MCF 10A (cell line): Measurements from ENCODE around the gene MYO15B. TPM values are rescaled to one million over a fixed set of nuclear protein-coding genes. Genes with fewer than 3 reads are reported as not detected.

ENCODE experiments used
- BruUV-seq: library from RNA; stranded (reverse); fragments of 400-500 nt; replicated peaks from 2 replicates; lab custom pipeline; 2021; lab: Mats Ljungman, UMichigan
- CTCF ChIA-PET: fragments of 300-600 bp; sonication (Branson Sonifier 250); formaldehyde crosslinking; extraction: SDS; loops from one replicate; lab custom pipeline; 2021; ENCODE audit warnings: antibody characterized with exemption, inconsistent platforms; lab: Yijun Ruan, JAX
- POLR2A ChIA-PET: fragments of 300-600, 350-650 bp; sonication (Branson Sonifier 250); formaldehyde crosslinking; extraction: SDS; loops from one replicate; lab custom pipeline; 2020; ENCODE audit warnings: antibody characterized with exemption, inconsistent platforms; lab: Yijun Ruan, JAX
- DNase-seq: peaks from one replicate; pipeline ENCODE4 v3.0.0-alpha.2; 2018; ENCODE audit not compliant: unreplicated experiment
- H3K27ac Mint-ChIP-seq: one replicate; pipeline ENCODE4 v1.8.0; 2022; ENCODE audit warnings: mild to moderate bottlenecking, low read depth, mixed read lengths; ENCODE audit not compliant: unreplicated experiment
- H3K27me3 Mint-ChIP-seq: one replicate; pipeline ENCODE4 v1.8.0; 2022; ENCODE audit warnings: mixed read lengths; ENCODE audit not compliant: insufficient read depth, unreplicated experiment
- H3K36me3 Mint-ChIP-seq: one replicate; pipeline ENCODE4 v1.8.0; 2022; ENCODE audit warnings: mild to moderate bottlenecking, moderate library complexity, mixed read lengths; ENCODE audit not compliant: insufficient read depth, unreplicated experiment
- H3K4me1 Mint-ChIP-seq: one replicate; pipeline ENCODE4 v1.8.0; 2022; ENCODE audit warnings: mixed read lengths; ENCODE audit not compliant: insufficient read depth, unreplicated experiment
- H3K4me3 Mint-ChIP-seq: one replicate; pipeline ENCODE4 v1.8.0; 2022; ENCODE audit warnings: mild to moderate bottlenecking, moderate library complexity, mixed read lengths; ENCODE audit not compliant: unreplicated experiment
- H3K9me3 Mint-ChIP-seq: one replicate; pipeline ENCODE4 v1.8.0; 2022; ENCODE audit warnings: mixed read lengths; ENCODE audit not compliant: unreplicated experiment
- CTCF ChIP-seq: fragments of 200-600 bp; IDR thresholded peaks from one replicate; pipeline ENCODE4 v1.8.0; 2022; ENCODE audit warnings: antibody characterized with exemption, mild to moderate bottlenecking; ENCODE audit not compliant: unreplicated experiment
- intact Hi-C: fragments of 100-400 bp; cut with micrococcal nuclease; formaldehyde crosslinking; loops from 2 replicates; pipeline ENCODE4 v1.14.1; 2022
- total RNA-seq: library from RNA; stranded (reverse); gene quantifications from 2 replicates; pipeline ENCODE4 v1.2.3, GENCODE V29; 2022

MYO15B gene
- total RNA-seq, 1 experiment from 2014 or later, result 10.9 TPM

GRCh38 chr17:75551266-75551665 lies 36.3 kb upstream of the MYO15B start:
- H3K4me1 Mint-ChIP-seq, result no peaks in the 10 kb centered on the region
- no peaks in the 10 kb centered on the region for H3K27me3 Mint-ChIP-seq
- peaks cover 4% of the 10 kb centered on the region for H3K36me3 Mint-ChIP-seq
- POLR2A ChIA-PET, result interaction anchor here (1.7 kb wide), 1 partner anchor 19 kb away, joined by 5 read pairs; no protein-coding TSS in a partner anchor
- no peak overlapping the region for H3K4me3 Mint-ChIP-seq
- TF ChIP-seq CTCF, result no peak
- BruUV-seq, result no TSS peak
- no peak overlapping the region for H3K27ac Mint-ChIP-seq
- no peak for DNase-seq
- CTCF ChIA-PET, result interaction anchor here (0.6 to 1.0 kb wide), 5 partner anchors 26 to 462 kb away, joined by 3 to 4 read pairs (median 3); partner anchors contain the start of gene SMIM5
- intact Hi-C loops, result no loop called here
- no peaks in the 10 kb centered on the region for H3K9me3 Mint-ChIP-seq

DNA sequence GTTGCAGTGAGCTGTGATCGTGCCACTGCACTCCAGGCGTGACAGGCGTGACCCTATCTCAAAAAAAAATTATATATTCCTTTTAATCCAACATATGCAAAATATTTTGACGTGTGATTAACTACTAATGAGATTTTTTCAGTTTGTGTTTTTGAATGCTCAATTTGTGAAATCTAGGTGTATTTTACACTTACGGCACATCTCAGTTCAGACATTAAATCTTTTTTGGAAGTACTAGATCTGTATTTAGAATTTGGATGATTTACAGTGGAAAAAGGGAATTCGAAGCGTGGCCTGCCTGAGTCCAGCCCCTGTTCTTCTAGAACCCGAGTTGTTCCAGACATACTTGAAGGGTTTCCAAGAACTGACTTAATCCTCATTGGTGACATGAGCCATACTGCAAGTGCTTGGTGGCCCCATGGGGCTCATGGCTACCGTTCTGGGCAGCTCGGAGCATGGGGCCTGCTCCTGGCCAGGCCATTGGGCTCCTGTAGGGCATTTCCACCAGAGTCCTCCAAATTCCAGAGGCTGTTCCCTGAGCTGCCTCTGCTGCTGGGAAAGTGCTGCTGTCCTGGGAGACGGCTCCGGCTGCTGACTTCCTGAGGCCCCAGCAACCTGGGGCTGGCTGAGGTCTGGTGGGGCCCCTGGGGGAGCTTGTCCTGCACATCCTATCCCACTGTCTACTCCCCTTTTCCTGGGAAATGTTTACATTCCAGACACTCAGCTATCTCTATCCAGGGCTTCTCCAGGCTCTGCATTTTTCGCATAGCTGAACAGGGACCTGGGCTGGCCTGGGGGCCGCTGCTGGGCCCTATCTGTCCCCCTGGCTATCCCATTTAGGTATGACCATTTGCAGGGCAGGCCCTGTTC lies 34.9 kb upstream of the MYO15B start:
- no peaks in the 10 kb centered on the region for H3K27me3 Mint-ChIP-seq
- no peaks in the 10 kb centered on the region for H3K4me1 Mint-ChIP-seq
- peaks cover 4% of the 10 kb centered on the region for H3K36me3 Mint-ChIP-seq
- intact Hi-C loops, result no loop called here
- DNase-seq, result no peak
- no TSS peak for BruUV-seq
- no peak overlapping the region for H3K4me3 Mint-ChIP-seq
- no peak overlapping the region for H3K27ac Mint-ChIP-seq
- CTCF ChIA-PET, result interaction anchor here (0.6 to 1.2 kb wide), 2 partner anchors 28 to 163 kb away, joined by 3 read pairs; partner anchors contain the start of gene LLGL2
- no peak for TF ChIP-seq CTCF
- POLR2A ChIA-PET, result interaction anchor here (0.6 to 1.7 kb wide), 4 partner anchors 21 to 896 kb away, joined by 3 to 5 read pairs (median 3); no protein-coding TSS in a partner anchor
- H3K9me3 Mint-ChIP-seq, result no peaks in the 10 kb centered on the region

- no peaks in the 10 kb centered on the region for H3K36me3 Mint-ChIP-seq
Observed at GRCh38 chr17:75553295-75554110, 34.1 kb upstream of the MYO15B start.

More at GRCh38 chr17:75553295-75554110, 34.1 kb upstream of the MYO15B start:
- no peak for DNase-seq
- ChIA-PET CTCF (interaction anchor here (0.6 to 1.2 kb wide), 2 partner anchors 28 to 164 kb away, joined by 3 read pairs; partner anchors contain the start of gene LLGL2), POLR2A (interaction anchor here (0.7 kb wide), 2 partner anchors 40 to 41 kb away, joined by 3 read pairs; no protein-coding TSS in a partner anchor)
- H3K27ac Mint-ChIP-seq, result no peak overlapping the region
- no peaks in the 10 kb centered on the region for H3K27me3 Mint-ChIP-seq
- H3K4me3 Mint-ChIP-seq, result no peak overlapping the region
- H3K9me3 Mint-ChIP-seq, result no peaks in the 10 kb centered on the region
- H3K4me1 Mint-ChIP-seq, result no peaks in the 10 kb centered on the region
- BruUV-seq, result no TSS peak
- intact Hi-C loops, result no loop called here
- TF ChIP-seq CTCF, result no peak
